Fibroblast of lung (primary cell): ENCODE results near the gene TOR1B. TPM values are rescaled to one million over a fixed set of nuclear protein-coding genes. Genes with fewer than 3 reads are reported as not detected.

ENCODE experiments used
- DNase-seq, 2 donors: peaks; one replicate each; pipeline versions ENCODE4 v3.0.0 to v3.0.0-alpha.2; 2010; ENCODE audit warnings: low read depth in 2 of 2
- H2AFZ ChIP-seq: 2 replicates; pipeline ENCODE4 v1.5.1; 2012; ENCODE audit warnings: low read length, control low read depth, inconsistent platforms
- H3K27ac ChIP-seq: 2 replicates; pipeline ENCODE4 v1.5.1; 2011; ENCODE audit warnings: low read length, control low read depth; ENCODE audit not compliant: insufficient read depth
- H3K27me3 ChIP-seq: 2 replicates; pipeline ENCODE4 v1.5.1; 2011; ENCODE audit warnings: mild to moderate bottlenecking, low read length; ENCODE audit not compliant: control insufficient read depth, insufficient read depth
- H3K36me3 ChIP-seq: 2 replicates; pipeline ENCODE4 v1.5.1; 2011; ENCODE audit warnings: low read length; ENCODE audit not compliant: control insufficient read depth, insufficient read depth
- H3K4me1 ChIP-seq: 2 replicates; pipeline ENCODE4 v1.5.1; 2011; ENCODE audit warnings: low read length; ENCODE audit not compliant: control insufficient read depth, insufficient read depth; ENCODE audit errors: extremely low read depth
- H3K4me2 ChIP-seq: 2 replicates; pipeline ENCODE4 v1.5.1; 2011; ENCODE audit warnings: low read length, control low read depth; ENCODE audit not compliant: insufficient read depth; ENCODE audit errors: extremely low read depth
- H3K4me3 ChIP-seq, 4 experiments: fragments of 200-600 bp in 1 of 4; sonication (generic) in 1 of 4; replicated peaks in 1 of 4; 2 replicates each; pipeline ENCODE4 v1.5.1; 2011 to 2016; ENCODE audit warnings: low read length in 4 of 4, low read depth in 3 of 4, mild to moderate bottlenecking in 3 of 4, control low read depth in 2 of 4, inconsistent platforms in 1 of 4, mixed read lengths in 1 of 4; ENCODE audit not compliant: insufficient read depth in 1 of 4; ENCODE audit errors: control extremely low read depth in 1 of 4
- H3K79me2 ChIP-seq: 2 replicates; pipeline ENCODE4 v1.5.1; 2012; ENCODE audit warnings: mild to moderate bottlenecking, low read length, inconsistent platforms; ENCODE audit not compliant: control insufficient read depth, insufficient read depth
- H3K9ac ChIP-seq: 2 replicates; pipeline ENCODE4 v1.5.1; 2011; ENCODE audit warnings: mild to moderate bottlenecking, low read length, control low read depth; ENCODE audit not compliant: insufficient read depth
- H3K9me3 ChIP-seq: 2 replicates; pipeline ENCODE4 v1.5.1; 2012; ENCODE audit warnings: low read depth, low read length; ENCODE audit not compliant: control insufficient read depth, insufficient read depth
- H4K20me1 ChIP-seq: 2 replicates; pipeline ENCODE4 v1.5.1; 2011; ENCODE audit warnings: low read length; ENCODE audit not compliant: control insufficient read depth, insufficient read depth; ENCODE audit errors: extremely low read depth
- EZH2 ChIP-seq: IDR thresholded peaks from 2 replicates; pipeline ENCODE4 v1.5.1; 2012; ENCODE audit warnings: low read length, control low read depth, mild to moderate bottlenecking; ENCODE audit errors: missing control alignments
- polyA plus RNA-seq, 2 donors: library from polyadenylated mRNA; depleted of rRNA in 1 of 2; stranded (reverse) in 1 of 2; unstranded in 1 of 2; fragments of >200 nt; gene quantifications; 2 replicates each; pipeline ENCODE4 v1.2.1, GENCODE V29; 2011 to 2012; ENCODE audit warnings: missing spikeins in 1 of 2
- total RNA-seq: library from RNA; depleted of rRNA; stranded (reverse); fragments of >200 nt; gene quantifications from 2 replicates; pipeline ENCODE4 v1.2.1, GENCODE V29; 2014
- TF ChIP-seq, protein P1 (sequence below), 2 donors: IDR thresholded peaks in 1 of 2; conservative IDR thresholded peaks in 1 of 2; 1 replicate in 1 of 2; 2 replicates in 1 of 2; pipeline ENCODE4 v1.5.1; 2011 to 2012; ENCODE audit warnings: low read length in 2 of 2, control low read depth in 1 of 2, inconsistent platforms in 1 of 2, low read depth in 1 of 2, mild to moderate bottlenecking in 1 of 2

Gene TOR1B
- total and polyA plus RNA-seq, 2 donors (not counting 1 experiment from before 2014, with no cell fraction given): 20.3 to 33.6 TPM

DNA sequence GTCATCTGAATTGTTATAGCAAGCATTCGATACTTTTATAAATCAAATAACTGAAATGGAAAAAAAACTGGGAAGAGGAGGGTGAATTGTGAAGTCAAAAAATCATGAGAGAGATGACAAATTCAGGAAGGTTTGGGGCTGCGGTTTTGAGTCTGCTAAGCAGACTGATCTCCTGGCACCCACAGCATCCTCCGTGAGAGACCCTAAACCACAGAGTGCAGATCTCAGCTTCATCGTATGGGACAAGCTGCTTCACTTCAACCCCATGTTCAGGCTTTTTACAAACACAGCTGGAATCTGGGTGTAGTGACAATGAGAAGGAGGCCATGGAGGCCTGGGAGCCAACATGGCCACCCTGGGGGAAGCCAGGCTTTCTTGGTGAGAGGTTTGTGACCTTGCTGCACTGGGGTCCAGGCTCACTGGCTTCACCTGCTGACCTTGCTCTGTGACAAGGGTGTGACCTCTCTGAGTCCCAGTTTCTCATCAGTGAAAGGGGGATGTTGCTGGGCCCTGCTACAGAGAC is 51.7 kb downstream of the TOR1B start:
- Histone ChIP-seq H2AFZ (no peak overlapping the region), H3K9me3 (no peaks in the 10 kb centered on the region), H3K4me3 (no peak overlapping the region), H3K4me2 (no peak overlapping the region), H3K79me2 (no peaks in the 10 kb centered on the region), H3K4me1 (no peaks in the 10 kb centered on the region), H3K27ac (no peak overlapping the region), H4K20me1 (no peaks in the 10 kb centered on the region), H3K36me3 (peaks cover 6% of the 10 kb centered on the region), H3K9ac (no peak overlapping the region), H3K27me3 (no peaks in the 10 kb centered on the region)
- no peak for DNase-seq
- TF ChIP-seq EZH2: no peak
- TF ChIP-seq, protein P1, sequence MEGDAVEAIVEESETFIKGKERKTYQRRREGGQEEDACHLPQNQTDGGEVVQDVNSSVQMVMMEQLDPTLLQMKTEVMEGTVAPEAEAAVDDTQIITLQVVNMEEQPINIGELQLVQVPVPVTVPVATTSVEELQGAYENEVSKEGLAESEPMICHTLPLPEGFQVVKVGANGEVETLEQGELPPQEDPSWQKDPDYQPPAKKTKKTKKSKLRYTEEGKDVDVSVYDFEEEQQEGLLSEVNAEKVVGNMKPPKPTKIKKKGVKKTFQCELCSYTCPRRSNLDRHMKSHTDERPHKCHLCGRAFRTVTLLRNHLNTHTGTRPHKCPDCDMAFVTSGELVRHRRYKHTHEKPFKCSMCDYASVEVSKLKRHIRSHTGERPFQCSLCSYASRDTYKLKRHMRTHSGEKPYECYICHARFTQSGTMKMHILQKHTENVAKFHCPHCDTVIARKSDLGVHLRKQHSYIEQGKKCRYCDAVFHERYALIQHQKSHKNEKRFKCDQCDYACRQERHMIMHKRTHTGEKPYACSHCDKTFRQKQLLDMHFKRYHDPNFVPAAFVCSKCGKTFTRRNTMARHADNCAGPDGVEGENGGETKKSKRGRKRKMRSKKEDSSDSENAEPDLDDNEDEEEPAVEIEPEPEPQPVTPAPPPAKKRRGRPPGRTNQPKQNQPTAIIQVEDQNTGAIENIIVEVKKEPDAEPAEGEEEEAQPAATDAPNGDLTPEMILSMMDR (conservative IDR thresholded peaks at IDR 0.05 in 1 of 2, IDR thresholded peaks at IDR 0.05 in 1 of 2; ENCODE audit: low read depth in 1 of 2, low read length in 2 of 2): no peak

DNA sequence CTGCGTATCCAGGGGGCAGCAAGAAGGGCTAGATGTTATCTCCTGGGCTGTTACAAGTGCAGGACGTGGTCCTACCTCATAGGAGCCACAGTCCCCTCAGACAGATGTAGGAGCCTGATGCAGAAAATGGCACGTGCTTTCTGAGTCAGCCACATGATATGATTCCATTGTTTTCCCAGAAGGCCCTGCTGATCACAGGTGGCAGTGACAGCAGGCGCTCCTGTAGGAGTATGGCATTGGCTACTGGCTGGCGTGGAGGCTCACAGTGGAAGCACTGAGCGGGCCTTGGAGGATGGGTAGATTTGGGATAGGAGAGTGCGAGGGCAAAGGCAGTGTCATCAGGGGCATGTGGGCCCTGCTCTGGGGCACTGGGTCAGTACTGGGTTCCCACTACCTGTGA is 54.2 kb downstream of the TOR1B start:
- no peak overlapping the region for H3K9ac ChIP-seq
- H3K4me1 ChIP-seq: no peaks in the 10 kb centered on the region
- no peak overlapping the region for H2AFZ ChIP-seq
- no peaks in the 10 kb centered on the region for H3K79me2 ChIP-seq
- no peak overlapping the region for H3K4me2 ChIP-seq
- DNase-seq: no peak
- peaks cover 6% of the 10 kb centered on the region for H3K36me3 ChIP-seq
- H3K27ac ChIP-seq: no peak overlapping the region
- TF ChIP-seq, protein P1 (conservative IDR thresholded peaks at IDR 0.05 in 1 of 2, IDR thresholded peaks at IDR 0.05 in 1 of 2; ENCODE audit: low read depth in 1 of 2, low read length in 2 of 2): no peak
- H3K27me3 ChIP-seq: no peaks in the 10 kb centered on the region
- no peak overlapping the region for H3K4me3 ChIP-seq
- no peaks in the 10 kb centered on the region for H4K20me1 ChIP-seq
- H3K9me3 ChIP-seq: no peaks in the 10 kb centered on the region

DNA sequence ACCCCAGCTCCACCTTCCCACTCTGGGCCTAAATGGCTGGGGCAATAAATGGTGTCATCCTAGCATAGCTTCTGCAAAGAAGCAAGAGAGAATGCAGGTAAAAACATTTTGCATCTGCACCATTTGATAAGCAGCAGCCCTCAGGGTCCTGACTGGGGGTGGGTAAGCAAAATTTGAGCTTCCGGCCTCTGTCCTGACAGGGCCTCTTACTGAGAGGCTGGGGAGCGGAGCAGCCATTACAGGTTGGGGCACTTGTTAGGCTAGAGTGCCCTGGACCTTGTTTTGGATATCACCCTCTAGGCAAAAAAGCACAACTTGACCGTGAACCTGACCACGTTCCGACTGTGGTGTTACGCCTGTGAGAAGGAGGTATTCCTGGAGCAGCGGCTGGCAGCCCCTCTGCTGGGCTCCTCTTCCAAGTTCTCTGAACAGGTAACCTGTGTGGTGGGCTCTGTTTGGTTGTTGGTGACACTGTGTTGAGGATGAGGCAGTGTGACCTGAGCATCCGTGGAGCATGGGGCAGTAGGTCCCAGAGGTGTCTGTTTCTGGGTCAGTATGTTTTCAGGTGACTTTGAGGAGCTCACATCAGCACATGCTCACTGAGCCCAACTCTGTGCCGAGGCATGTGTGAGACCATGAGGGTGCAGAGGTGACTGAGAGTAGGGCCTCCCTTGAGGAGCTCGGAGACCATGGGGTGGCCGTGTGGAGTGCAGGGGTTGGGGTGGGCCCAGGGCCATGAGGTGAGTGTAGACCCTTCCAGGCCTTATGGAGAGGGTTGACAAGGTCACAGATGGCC is 55.4 kb downstream of the TOR1B start:
- Histone ChIP-seq H3K9me3 (no peaks in the 10 kb centered on the region), H3K4me2 (no peak overlapping the region), H3K9ac (no peak overlapping the region), H3K27me3 (no peaks in the 10 kb centered on the region), H3K27ac (no peak overlapping the region), H3K4me1 (no peaks in the 10 kb centered on the region), H3K4me3 (no peak overlapping the region), H3K36me3 (peaks cover 4% of the 10 kb centered on the region), H3K79me2 (no peaks in the 10 kb centered on the region), H2AFZ (no peak overlapping the region), H4K20me1 (no peaks in the 10 kb centered on the region)
- TF ChIP-seq, protein P1 (conservative IDR thresholded peaks at IDR 0.05 in 1 of 2, IDR thresholded peaks at IDR 0.05 in 1 of 2; ENCODE audit: low read depth in 1 of 2, low read length in 2 of 2): no peak
- no peak for TF ChIP-seq EZH2
- no peak for DNase-seq

Other genes starting within 250 kb of the TOR1B start
- gene C9orf50, start 182.1 kb upstream of the TOR1B start, total RNA-seq: 0.17 and 0.26 TPM in 2 replicates
- 0.14 and 0.16 TPM in 2 replicates for gene C9orf50, start 182.1 kb upstream of the TOR1B start, polyA plus RNA-seq
- 33.1 and 34.2 TPM in 2 replicates for gene NTMT1, start 177.0 kb upstream of the TOR1B start, total RNA-seq
- gene NTMT1, start 177.0 kb upstream of the TOR1B start, polyA plus RNA-seq: 51.9 and 62.1 TPM in 2 replicates
- 14.4 and 14.9 TPM in 2 replicates for gene ASB6, start 161.0 kb upstream of the TOR1B start, total RNA-seq
- gene ASB6, start 161.0 kb upstream of the TOR1B start, polyA plus RNA-seq: 15.4 and 21.1 TPM in 2 replicates
- gene PRRX2, start 137.5 kb upstream of the TOR1B start, total RNA-seq: 4.6 and 11.7 TPM in 2 replicates
- gene PRRX2, start 137.5 kb upstream of the TOR1B start, polyA plus RNA-seq: 3.4 and 4.4 TPM in 2 replicates
- gene PTGES, start 50.1 kb upstream of the TOR1B start, total RNA-seq: 9.6 and 16.7 TPM in 2 replicates
- gene PTGES, start 50.1 kb upstream of the TOR1B start, polyA plus RNA-seq: 8.8 and 13.3 TPM in 2 replicates
- 31.1 and 31.5 TPM in 2 replicates for gene TOR1A, start 21.0 kb downstream of the TOR1B start, total RNA-seq
- 80.2 and 101 TPM in 2 replicates for gene TOR1A, start 21.0 kb downstream of the TOR1B start, polyA plus RNA-seq
- 39.8 TPM in 2 replicates for gene C9orf78, start 32.1 kb downstream of the TOR1B start, total RNA-seq
- gene C9orf78, start 32.1 kb downstream of the TOR1B start, polyA plus RNA-seq: 88.6 and 92.6 TPM in 2 replicates
- gene USP20, start 32.3 kb downstream of the TOR1B start, total RNA-seq: 7.4 and 12.9 TPM in 2 replicates
- 6.7 and 6.8 TPM in 2 replicates for gene USP20, start 32.3 kb downstream of the TOR1B start, polyA plus RNA-seq
- gene FNBP1, start 240.0 kb downstream of the TOR1B start, total RNA-seq: 33.6 and 44.3 TPM in 2 replicates
- 20.8 and 21.9 TPM in 2 replicates for gene FNBP1, start 240.0 kb downstream of the TOR1B start, polyA plus RNA-seq